Astrocyte (in vitro differentiated cells and primary cell): ENCODE measurements around the gene PELI2. TPM values are rescaled to one million over a fixed set of nuclear protein-coding genes. Genes with fewer than 3 reads are reported as not detected.
A peak's percentile ranks its signal among the peaks of the same experiment; 100 is the strongest.

Source experiments
- DNase-seq: peaks from one replicate; pipeline ENCODE4 v3.0.0-alpha.2; 2010; ENCODE audit warnings: low read depth
- FAIRE-seq: peaks from 2 replicates; lab custom pipeline; 2011; peaks lifted over from hg19 to GRCh38; lab: Jason Lieb, UNC
- H2AFZ ChIP-seq: 2 replicates; pipeline ENCODE4 v1.6.0; 2012; ENCODE audit warnings: low read depth, low read length, inconsistent platforms
- H3K27ac ChIP-seq: 2 replicates; pipeline ENCODE4 v1.5.1; 2011; ENCODE audit warnings: low read depth, low read length, inconsistent platforms
- H3K27me3 ChIP-seq: 2 replicates; pipeline ENCODE4 v1.6.0; 2011; ENCODE audit warnings: low read length, inconsistent platforms; ENCODE audit not compliant: insufficient read depth
- H3K36me3 ChIP-seq: 2 replicates; pipeline ENCODE4 v1.5.1; 2011; ENCODE audit warnings: low read length, inconsistent platforms; ENCODE audit not compliant: insufficient read depth
- H3K4me1 ChIP-seq: 2 replicates; pipeline ENCODE4 v1.5.1; 2011; ENCODE audit warnings: low read length, inconsistent platforms; ENCODE audit not compliant: insufficient read depth
- H3K4me2 ChIP-seq: 2 replicates; pipeline ENCODE4 v1.6.0; 2012; ENCODE audit warnings: low read length, inconsistent platforms
- H3K4me3 ChIP-seq: 2 replicates; pipeline ENCODE4 v1.5.1; 2011; ENCODE audit warnings: low read depth, mild to moderate bottlenecking, low read length, inconsistent platforms; ENCODE audit not compliant: insufficient read depth
- H3K79me2 ChIP-seq: 2 replicates; pipeline ENCODE4 v1.6.0; 2012; ENCODE audit warnings: mild to moderate bottlenecking, low read length, inconsistent platforms; ENCODE audit not compliant: insufficient read depth
- H3K9ac ChIP-seq: 2 replicates; pipeline ENCODE4 v1.6.0; 2012; ENCODE audit warnings: mild to moderate bottlenecking, low read length, inconsistent platforms
- H3K9me3 ChIP-seq: 2 replicates; pipeline ENCODE4 v1.5.1; 2012; ENCODE audit warnings: low read depth, mild to moderate bottlenecking, low read length, inconsistent platforms; ENCODE audit not compliant: insufficient read depth
- H4K20me1 ChIP-seq: 2 replicates; pipeline ENCODE4 v1.6.0; 2012; ENCODE audit warnings: low read length, inconsistent platforms; ENCODE audit not compliant: insufficient read depth
- H3K27ac Mint-ChIP-seq: one replicate; pipeline ENCODE4 v1.8.0; 2021; ENCODE audit warnings: mild to moderate bottlenecking, mixed read lengths; ENCODE audit not compliant: unreplicated experiment
- H3K27me3 Mint-ChIP-seq: one replicate; pipeline ENCODE4 v1.8.0; 2021; ENCODE audit warnings: low read depth, mixed read lengths; ENCODE audit not compliant: unreplicated experiment
- H3K36me3 Mint-ChIP-seq: one replicate; pipeline ENCODE4 v1.8.0; 2021; ENCODE audit warnings: low read depth, mixed read lengths; ENCODE audit not compliant: unreplicated experiment
- H3K4me1 Mint-ChIP-seq: one replicate; pipeline ENCODE4 v1.8.0; 2021; ENCODE audit warnings: low read depth, mixed read lengths; ENCODE audit not compliant: unreplicated experiment
- H3K4me3 Mint-ChIP-seq: one replicate; pipeline ENCODE4 v1.8.0; 2021; ENCODE audit warnings: mild to moderate bottlenecking, moderate library complexity, mixed read lengths; ENCODE audit not compliant: unreplicated experiment
- H3K9me3 Mint-ChIP-seq: one replicate; pipeline ENCODE4 v1.8.0; 2021; ENCODE audit warnings: mild to moderate bottlenecking, mixed read lengths; ENCODE audit not compliant: unreplicated experiment
- CTCF ChIP-seq: IDR thresholded peaks from 2 replicates; pipeline ENCODE4 v1.5.1; 2011; ENCODE audit warnings: low read depth, mild to moderate bottlenecking, inconsistent platforms, low read length, moderate library complexity; ENCODE audit not compliant: insufficient read depth
- EZH2 ChIP-seq: IDR thresholded peaks from 2 replicates; pipeline ENCODE4 v1.6.1; 2012; ENCODE audit warnings: mild to moderate bottlenecking, low read length, inconsistent platforms; ENCODE audit not compliant: insufficient read depth
- total RNA-seq: library from RNA; stranded (reverse); gene quantifications from 2 replicates; pipeline ENCODE4 v1.2.1, GENCODE V29; 2021

The PELI2 gene
- total RNA-seq, 1 donor from 2014 or later = 5.3 TPM

- Histone ChIP-seq H3K79me2 (peaks cover 24% of the 10 kb centered on the region), H3K4me3 (no peak overlapping the region), H3K9me3 (no peaks in the 10 kb centered on the region), H3K4me1 (peaks cover 17% of the 10 kb centered on the region), H3K9ac (peak overlapping the region; percentile 46), H4K20me1 (no peaks in the 10 kb centered on the region), H3K27me3 (no peaks in the 10 kb centered on the region), H3K27ac (peak overlapping the region; percentile 68), H2AFZ (peak overlapping the region; percentile 53), H3K4me2 (peak overlapping the region; percentile 70), H3K36me3 (no peaks in the 10 kb centered on the region)
- Mint-ChIP-seq H3K4me1 (peaks cover 18% of the 10 kb centered on the region), H3K36me3 (no peaks in the 10 kb centered on the region), H3K4me3 (no peak overlapping the region), H3K9me3 (peaks cover 1% of the 10 kb centered on the region), H3K27ac (peak overlapping the region; percentile 73), H3K27me3 (no peaks in the 10 kb centered on the region)
- DNase-seq (peak; percentile 88), FAIRE-seq (peak; percentile 89)
- no peak for TF ChIP-seq EZH2
- TF ChIP-seq CTCF = no peak
Observed at GRCh38 chr14:56172571-56172971, 54.4 kb downstream of the PELI2 start.

GRCh38 chr14:56173365-56173922, 55.2 kb downstream of the PELI2 start:
- H4K20me1 ChIP-seq = no peaks in the 10 kb centered on the region
- H3K9ac ChIP-seq = peak overlapping the region; percentile 46
- FAIRE-seq = no peak
- Mint-ChIP-seq H3K27me3 (no peaks in the 10 kb centered on the region), H3K4me3 (no peak overlapping the region), H3K4me1 (peaks cover 18% of the 10 kb centered on the region), H3K36me3 (no peaks in the 10 kb centered on the region), H3K27ac (peak overlapping the region; percentile 73), H3K9me3 (no peaks in the 10 kb centered on the region)
- no peaks in the 10 kb centered on the region for H3K27me3 ChIP-seq
- H3K79me2 ChIP-seq = peaks cover 19% of the 10 kb centered on the region
- no peak for DNase-seq
- peaks cover 17% of the 10 kb centered on the region for H3K4me1 ChIP-seq
- no peak overlapping the region for H3K4me3 ChIP-seq
- no peak overlapping the region for H2AFZ ChIP-seq
- H3K27ac ChIP-seq = peak overlapping the region; percentile 68
- no peaks in the 10 kb centered on the region for H3K36me3 ChIP-seq
- TF ChIP-seq CTCF = no peak
- peak overlapping the region; percentile 70 for H3K4me2 ChIP-seq
- no peaks in the 10 kb centered on the region for H3K9me3 ChIP-seq

- H3K27ac Mint-ChIP-seq = no peak overlapping the region
- H3K9me3 Mint-ChIP-seq = no peaks in the 10 kb centered on the region
- DNase-seq (no peak), FAIRE-seq (no peak)
- TF ChIP-seq CTCF (no peak), EZH2 (no peak)
- H3K4me3 Mint-ChIP-seq = no peak overlapping the region
- no peaks in the 10 kb centered on the region for H3K9me3 ChIP-seq
- H3K4me2 ChIP-seq = no peak overlapping the region
- no peaks in the 10 kb centered on the region for H3K36me3 ChIP-seq
- H3K36me3 Mint-ChIP-seq = no peaks in the 10 kb centered on the region
- no peak overlapping the region for H3K4me3 ChIP-seq
- H4K20me1 ChIP-seq = no peaks in the 10 kb centered on the region
- peaks cover 10% of the 10 kb centered on the region for H3K79me2 ChIP-seq
- no peak overlapping the region for H3K9ac ChIP-seq
- no peak overlapping the region for H2AFZ ChIP-seq
- no peak overlapping the region for H3K27ac ChIP-seq
- H3K4me1 Mint-ChIP-seq = peaks cover 15% of the 10 kb centered on the region
- H3K27me3 Mint-ChIP-seq = no peaks in the 10 kb centered on the region
- H3K27me3 ChIP-seq = no peaks in the 10 kb centered on the region
- peaks cover 17% of the 10 kb centered on the region for H3K4me1 ChIP-seq
Observed at GRCh38 chr14:56175773-56176172, 57.6 kb downstream of the PELI2 start.
